Duodenal mucosa (tissue), 2 donors: Measurements from ENCODE around the gene TOR2A.

Source experiments
- H3K27ac ChIP-seq: one replicate; pipeline ENCODE4 v1.7.0; 2013; ENCODE audit warnings: low read depth, low read length
- H3K27me3 ChIP-seq, 2 donors: one replicate each; pipeline ENCODE4 v1.7.0; 2013; ENCODE audit warnings: low read length in 2 of 2, control low read depth in 1 of 2; ENCODE audit not compliant: insufficient read depth in 2 of 2, control insufficient read depth in 1 of 2
- H3K36me3 ChIP-seq, 2 donors: one replicate each; pipeline ENCODE4 v1.7.0; 2013; ENCODE audit warnings: low read length in 2 of 2, control low read depth in 1 of 2; ENCODE audit not compliant: insufficient read depth in 2 of 2, control insufficient read depth in 1 of 2
- H3K4me1 ChIP-seq, 2 donors: one replicate each; pipeline ENCODE4 v1.7.0; 2013; ENCODE audit warnings: low read length in 2 of 2, control low read depth in 1 of 2; ENCODE audit not compliant: insufficient read depth in 2 of 2, control insufficient read depth in 1 of 2
- H3K4me3 ChIP-seq, 2 donors: one replicate each; pipeline ENCODE4 v1.7.0; 2013; ENCODE audit warnings: low read length in 2 of 2, low read depth in 1 of 2
- H3K9ac ChIP-seq, 2 donors: one replicate each; pipeline ENCODE4 v1.7.0; 2013; ENCODE audit warnings: low read length in 2 of 2, low read depth in 1 of 2
- H3K9me3 ChIP-seq, 2 donors: one replicate each; pipeline ENCODE4 v1.7.0; 2013; ENCODE audit warnings: low read length in 2 of 2, control low read depth in 1 of 2; ENCODE audit not compliant: control insufficient read depth in 1 of 2

The TOR2A gene

DNA sequence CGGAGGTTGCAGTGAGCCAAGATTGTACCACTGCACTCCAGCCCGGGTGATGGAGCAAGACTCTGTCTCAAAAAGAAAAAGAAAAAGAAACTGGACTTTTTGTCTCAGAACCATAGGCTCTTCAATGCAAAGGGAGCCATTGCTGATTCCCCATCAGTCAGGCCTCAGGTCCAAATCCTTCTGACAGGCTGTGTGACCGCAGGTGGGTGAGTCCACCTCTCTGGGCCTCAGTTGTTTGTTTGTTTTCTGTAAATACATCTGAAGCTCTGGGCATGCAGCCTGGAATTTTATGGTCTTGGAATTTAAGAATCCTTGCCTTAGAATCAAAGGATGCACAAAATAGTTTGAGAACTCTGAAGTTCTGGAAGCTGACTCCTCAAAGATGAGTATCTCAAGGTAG lies 21.1 kb upstream of the TOR2A start:
- Histone ChIP-seq H3K4me3 (no peak overlapping the region), H3K27me3 (peaks cover 0 to 5% of the 10 kb centered on the region in 2 donors), H3K36me3 (no peaks in the 10 kb centered on the region)

DNA sequence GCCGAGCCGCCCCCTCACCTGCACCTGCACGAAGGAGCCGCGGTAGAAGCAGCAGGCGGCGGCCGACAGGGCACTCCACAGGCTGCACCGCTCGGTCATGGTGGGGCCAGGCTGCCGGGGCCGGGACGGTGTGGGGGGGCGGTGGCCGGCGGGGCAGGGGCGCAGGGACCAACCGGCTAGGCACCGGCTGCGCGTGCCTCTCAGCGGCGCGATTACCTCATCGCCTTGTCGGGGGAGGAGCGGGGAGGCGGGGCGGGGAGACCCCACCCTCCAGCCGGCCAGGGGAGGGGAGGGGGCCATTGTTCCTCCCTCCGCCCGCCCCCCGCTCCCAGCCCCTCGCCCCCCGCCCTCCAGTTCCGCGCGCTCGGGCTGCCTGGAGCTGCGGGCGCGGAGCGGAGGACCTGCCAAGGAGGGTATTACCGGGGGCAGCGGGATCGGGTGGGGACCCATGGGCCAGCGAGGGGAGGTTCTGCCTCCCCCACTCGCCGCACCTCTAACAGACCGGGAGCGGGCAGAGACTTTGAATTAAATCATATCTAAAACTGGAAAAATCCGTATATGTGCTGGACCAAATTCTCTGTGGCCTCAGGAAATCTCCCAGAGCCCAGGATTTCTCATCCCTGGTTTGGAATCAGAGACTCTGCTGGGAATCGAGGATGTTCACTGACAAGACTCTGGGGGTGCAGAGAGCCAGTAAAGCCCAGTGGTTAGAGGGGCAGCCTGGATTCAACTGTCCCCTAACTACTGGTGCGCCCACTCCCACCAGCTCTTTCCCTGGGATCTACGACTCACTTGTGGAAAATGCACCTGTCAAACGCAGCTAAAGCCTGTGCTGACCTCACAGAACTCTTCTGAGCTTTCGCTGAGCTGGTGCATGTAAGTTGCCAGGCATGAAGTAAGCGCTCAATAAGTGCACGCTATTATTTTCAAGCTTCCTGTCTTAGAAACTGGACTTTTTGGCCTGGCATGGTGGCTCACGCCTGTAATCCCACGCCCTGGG lies 20.3 kb upstream of the TOR2A start:
- Histone ChIP-seq H3K9me3 (no peaks in the 10 kb centered on the region), H3K27me3 (peaks cover 0 to 7% of the 10 kb centered on the region in 2 donors), H3K4me1 (no peaks in the 10 kb centered on the region), H3K36me3 (peaks cover 0 to 5% of the 10 kb centered on the region in 2 donors), H3K4me3 (no peak overlapping the region), H3K27ac (no peak overlapping the region), H3K9ac (no peak overlapping the region)

More for the DNA sequence above, 21.1 kb upstream of the TOR2A start:
- H3K9ac ChIP-seq = no peak overlapping the region
- H3K9me3 ChIP-seq = no peaks in the 10 kb centered on the region
- H3K4me1 ChIP-seq = no peaks in the 10 kb centered on the region
- H3K27ac ChIP-seq = no peak overlapping the region

- Histone ChIP-seq H3K27ac (no peak overlapping the region), H3K27me3 (peaks cover 0 to 7% of the 10 kb centered on the region in 2 donors), H3K4me1 (no peaks in the 10 kb centered on the region), H3K9ac (no peak overlapping the region), H3K36me3 (peaks cover 0 to 9% of the 10 kb centered on the region in 2 donors), H3K9me3 (no peaks in the 10 kb centered on the region), H3K4me3 (no peak overlapping the region)
These were observed 19.3 kb upstream of the TOR2A start for GRCh38 chr9:127754099-127755060.

GRCh38 chr9:127753622-127754021 lies 18.5 kb upstream of the TOR2A start:
- H3K4me3 ChIP-seq = no peak overlapping the region
- no peaks in the 10 kb centered on the region for H3K9me3 ChIP-seq
- H3K27ac ChIP-seq = no peak overlapping the region
- peaks cover 0 to 17% of the 10 kb centered on the region in 2 donors for H3K36me3 ChIP-seq
- peaks cover 0 to 7% of the 10 kb centered on the region in 2 donors for H3K27me3 ChIP-seq
- no peaks in the 10 kb centered on the region for H3K4me1 ChIP-seq
- H3K9ac ChIP-seq = no peak overlapping the region

DNA sequence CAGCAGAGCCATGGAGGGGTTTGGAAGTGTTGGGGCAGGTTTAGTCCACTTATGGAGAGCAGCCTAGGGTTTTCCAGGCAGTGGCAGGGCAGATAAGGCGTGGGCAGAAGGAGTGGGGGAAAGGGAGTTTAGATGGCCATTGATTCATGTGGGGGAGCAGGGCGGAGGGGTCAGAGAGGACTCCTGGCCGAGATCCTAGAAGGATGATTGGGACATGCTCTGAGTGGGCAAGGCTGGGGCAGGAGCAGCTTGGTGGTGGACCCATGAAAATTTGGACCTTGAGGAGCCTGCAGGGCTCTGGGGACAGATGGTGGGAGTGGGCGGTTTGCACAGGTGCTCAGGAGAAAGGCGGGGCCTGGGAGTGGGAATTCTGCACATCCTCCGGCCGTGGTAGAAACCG lies 18.1 kb upstream of the TOR2A start:
- H3K36me3 ChIP-seq = peaks cover under 1 to 20% of the 10 kb centered on the region in 2 donors
- H3K4me1 ChIP-seq = no peaks in the 10 kb centered on the region
- H3K27ac ChIP-seq = no peak overlapping the region
- H3K9me3 ChIP-seq = no peaks in the 10 kb centered on the region
- H3K4me3 ChIP-seq = no peak overlapping the region
- H3K27me3 ChIP-seq = peaks cover 0 to 7% of the 10 kb centered on the region in 2 donors
- no peak overlapping the region for H3K9ac ChIP-seq

- Histone ChIP-seq H3K27me3 (peaks cover 0 to 7% of the 10 kb centered on the region in 2 donors), H3K4me1 (no peaks in the 10 kb centered on the region), H3K9me3 (no peaks in the 10 kb centered on the region), H3K9ac (no peak overlapping the region), H3K36me3 (peaks cover 4 to 24% of the 10 kb centered on the region in 2 donors), H3K4me3 (no peak overlapping the region), H3K27ac (no peak overlapping the region)
These were observed 16.4 kb upstream of the TOR2A start for GRCh38 chr9:127751269-127752054.

DNA sequence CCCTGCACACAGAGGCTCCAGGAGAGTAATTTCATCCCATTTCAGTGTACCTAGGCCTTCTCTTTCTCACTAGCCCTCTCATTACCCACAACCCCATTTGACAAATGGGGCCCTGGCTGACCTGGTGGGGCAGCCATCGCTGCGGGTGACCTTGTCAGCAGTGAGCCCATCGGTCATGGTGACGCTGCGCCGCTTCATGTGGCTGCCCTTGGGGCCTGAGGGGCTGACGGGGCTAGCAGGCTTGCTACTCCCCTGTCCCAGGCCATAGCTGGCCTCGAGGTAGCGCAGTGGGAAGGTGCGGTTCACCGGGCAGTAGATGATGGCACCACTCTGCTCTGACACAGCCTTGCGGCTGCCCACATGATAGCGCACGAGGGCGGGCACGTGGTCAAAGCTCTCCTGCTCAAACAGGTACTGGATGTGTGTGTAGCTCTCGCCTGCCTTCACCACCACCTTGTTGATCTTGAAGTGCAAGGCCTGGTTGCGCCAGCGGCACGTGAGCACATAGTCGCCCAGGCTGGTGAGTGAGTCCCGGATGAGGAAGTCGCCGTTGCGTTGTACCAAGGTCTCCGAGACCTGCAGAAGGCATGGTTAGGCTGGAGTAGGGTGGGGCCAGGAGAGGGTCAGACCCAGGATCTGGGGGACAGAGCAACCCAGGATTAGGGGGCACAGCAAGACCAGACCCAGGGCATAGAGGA lies 14.1 kb upstream of the TOR2A start:
- no peak overlapping the region for H3K9ac ChIP-seq
- H3K9me3 ChIP-seq = no peaks in the 10 kb centered on the region
- H3K36me3 ChIP-seq = peaks cover 4 to 27% of the 10 kb centered on the region in 2 donors
- H3K27me3 ChIP-seq = peaks cover 0 to 3% of the 10 kb centered on the region in 2 donors
- no peak overlapping the region for H3K4me3 ChIP-seq
- no peak overlapping the region for H3K27ac ChIP-seq
- no peaks in the 10 kb centered on the region for H3K4me1 ChIP-seq

- Histone ChIP-seq H3K9me3 (no peaks in the 10 kb centered on the region), H3K27me3 (peaks cover 7 to 8% of the 10 kb centered on the region in 2 donors), H3K36me3 (peaks cover 4 to 27% of the 10 kb centered on the region in 2 donors), H3K4me3 (no peak overlapping the region), H3K27ac (no peak overlapping the region), H3K9ac (no peak overlapping the region), H3K4me1 (no peaks in the 10 kb centered on the region)
These were observed 12.0 kb upstream of the TOR2A start for GRCh38 chr9:127746959-127747569.
